ENCODE measurements around the gene LYRM7. TPM values are rescaled to one million over a fixed set of nuclear protein-coding genes. Genes with fewer than 3 reads are reported as not detected.
"Not testable (repeated sequence)": the region's sequence is repeated elsewhere in the genome, so short reads cannot be mapped to it uniquely, and the experiment has no call there.

LYRM7 gene
- total RNA-seq (2021; ENCODE audit: unreplicated experiment) = 12.1 TPM
- polyA plus RNA-seq (2012; ENCODE audit: insufficient read length) = 6.8 TPM
- Bru-seq, nascent RNA = percentile 62 among the genes with signal in this experiment
- percentile 64 among the genes with signal in this experiment for BruChase-seq, experiment 1, labeled RNA remaining after a 2-hour chase
- percentile 74 among the genes with signal in this experiment for BruChase-seq, experiment 2, labeled RNA remaining after a 6-hour chase
- long read RNA-seq, full-length matches to known transcripts = 21 of 31 reads
- long read RNA-seq, partial matches to known transcripts = 0 of 31 reads
- long read RNA-seq, other reads (novel, unspliced or antisense) = 10 of 31 reads

DNA sequence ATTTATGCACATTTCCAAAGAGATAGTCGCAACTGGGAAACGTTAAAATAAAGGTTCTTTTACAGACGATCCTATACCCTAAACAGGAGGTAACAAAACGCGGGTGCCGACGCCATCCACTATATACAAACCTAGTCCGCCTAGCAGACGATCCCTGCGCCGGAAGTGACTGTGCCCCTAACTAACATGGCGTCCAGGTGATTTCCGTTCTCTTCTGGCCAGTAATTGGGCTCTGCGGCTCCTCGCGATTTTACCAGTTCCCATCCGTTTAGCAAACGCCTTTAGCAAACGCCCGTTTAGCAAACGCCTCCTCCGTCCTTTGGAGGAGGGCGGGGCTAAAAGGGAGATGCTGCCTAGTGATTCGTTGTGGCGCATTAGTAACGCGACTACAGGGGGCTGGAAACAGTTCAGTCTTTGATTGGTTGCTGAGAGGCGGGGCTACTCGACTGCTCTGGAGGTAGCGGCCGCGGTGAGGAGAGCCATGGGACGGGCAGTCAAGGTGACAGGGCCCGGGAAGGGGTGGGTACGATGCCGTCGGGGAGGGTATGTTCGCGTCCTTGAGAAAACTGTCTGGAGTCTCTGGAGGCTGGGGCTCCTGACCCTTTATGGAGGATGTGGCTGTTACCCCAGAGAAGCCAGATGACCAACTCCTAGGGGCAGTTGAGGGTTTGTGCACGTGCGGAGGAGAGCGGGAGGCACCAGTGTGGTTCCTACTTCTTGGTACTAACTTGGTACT is at the start of gene LYRM7:
TSS of gene LYRM7 (plus strand) at position 405 of the 736 bp plus-strand sequence. CDS start at position 482, 77 bp downstream.
- Histone ChIP-seq H3K27ac (ENCODE audit: low read length) (peak within 1 kb of the TSS; percentile 98), H3K9me3 (ENCODE audit: control insufficient read depth, insufficient read depth, low read depth, low read length) (no peaks in the 10 kb centered on the region), H3K36me3 (ENCODE audit: control insufficient read depth, insufficient read depth, low read length) (peaks cover 2% of the 10 kb centered on the region; the same call in 1 of the 2 replicates), H3K4me3 (ENCODE audit: low read depth in 2 of 2, low read length in 2 of 2) (peak within 1 kb of the TSS; percentile 84 to 97), H3K4me1 (ENCODE audit: control insufficient read depth, insufficient read depth, low read length) (peaks cover 11% of the 10 kb centered on the region), H3K27me3 (ENCODE audit: control insufficient read depth, insufficient read depth, low read length) (no peaks in the 10 kb centered on the region)
- CTCF ChIA-PET = no interaction called here
- peak; percentile 98 for DNase-seq (ENCODE audit: low read depth, low spot score)
- TF ChIP-seq POLR2AphosphoS5 (IDR thresholded peaks at IDR 0.05; ENCODE audit: low read depth, low read length) = peak; percentile 75
- peak; percentile 68 for TF ChIP-seq SIN3A (IDR thresholded peaks at IDR 0.05; ENCODE audit: borderline replicate concordance, insufficient read depth, low read depth, low read length)
- TF ChIP-seq, protein P1, sequence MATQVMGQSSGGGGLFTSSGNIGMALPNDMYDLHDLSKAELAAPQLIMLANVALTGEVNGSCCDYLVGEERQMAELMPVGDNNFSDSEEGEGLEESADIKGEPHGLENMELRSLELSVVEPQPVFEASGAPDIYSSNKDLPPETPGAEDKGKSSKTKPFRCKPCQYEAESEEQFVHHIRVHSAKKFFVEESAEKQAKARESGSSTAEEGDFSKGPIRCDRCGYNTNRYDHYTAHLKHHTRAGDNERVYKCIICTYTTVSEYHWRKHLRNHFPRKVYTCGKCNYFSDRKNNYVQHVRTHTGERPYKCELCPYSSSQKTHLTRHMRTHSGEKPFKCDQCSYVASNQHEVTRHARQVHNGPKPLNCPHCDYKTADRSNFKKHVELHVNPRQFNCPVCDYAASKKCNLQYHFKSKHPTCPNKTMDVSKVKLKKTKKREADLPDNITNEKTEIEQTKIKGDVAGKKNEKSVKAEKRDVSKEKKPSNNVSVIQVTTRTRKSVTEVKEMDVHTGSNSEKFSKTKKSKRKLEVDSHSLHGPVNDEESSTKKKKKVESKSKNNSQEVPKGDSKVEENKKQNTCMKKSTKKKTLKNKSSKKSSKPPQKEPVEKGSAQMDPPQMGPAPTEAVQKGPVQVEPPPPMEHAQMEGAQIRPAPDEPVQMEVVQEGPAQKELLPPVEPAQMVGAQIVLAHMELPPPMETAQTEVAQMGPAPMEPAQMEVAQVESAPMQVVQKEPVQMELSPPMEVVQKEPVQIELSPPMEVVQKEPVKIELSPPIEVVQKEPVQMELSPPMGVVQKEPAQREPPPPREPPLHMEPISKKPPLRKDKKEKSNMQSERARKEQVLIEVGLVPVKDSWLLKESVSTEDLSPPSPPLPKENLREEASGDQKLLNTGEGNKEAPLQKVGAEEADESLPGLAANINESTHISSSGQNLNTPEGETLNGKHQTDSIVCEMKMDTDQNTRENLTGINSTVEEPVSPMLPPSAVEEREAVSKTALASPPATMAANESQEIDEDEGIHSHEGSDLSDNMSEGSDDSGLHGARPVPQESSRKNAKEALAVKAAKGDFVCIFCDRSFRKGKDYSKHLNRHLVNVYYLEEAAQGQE (IDR thresholded peaks at IDR 0.05; ENCODE audit: insufficient read depth in 1 of 2, low read depth in 2 of 2, low read length in 1 of 2) = no peak
- intact Hi-C loops (cut with micrococcal nuclease; ENCODE audit: unreplicated experiment) = no loop called here
- no TSS peak for BruUV-seq (replicated peaks)
- POLR2A ChIA-PET = no interaction called here
- in situ Hi-C loops (cut with HindIII; ENCODE audit: low pct_unique_long_range_greater_than_20kb, low sequenced_read_pairs) = no loop called here
- ATAC-seq = peak; percentile 99

DNA sequence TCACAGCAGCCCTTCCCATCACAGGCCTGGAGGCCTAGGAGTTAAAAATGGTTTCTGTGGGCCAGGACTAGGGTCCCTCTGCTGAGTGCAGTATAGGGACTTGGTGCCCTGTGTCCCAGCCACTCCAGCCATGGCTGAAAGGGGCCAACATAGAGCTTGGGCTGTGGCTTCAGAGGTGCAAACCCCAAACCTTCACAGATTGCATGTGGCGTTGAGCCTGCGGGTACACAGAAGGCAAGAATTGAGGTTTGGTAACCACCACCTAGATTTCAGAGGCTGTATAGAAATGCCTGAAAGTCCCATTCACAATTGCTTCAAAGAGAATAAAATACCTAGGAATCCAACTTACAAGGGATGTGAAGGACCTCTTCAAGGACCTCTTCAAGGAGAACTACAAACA is 43.5 kb upstream of the LYRM7 start:
- in situ Hi-C loops (cut with HindIII; ENCODE audit: low pct_unique_long_range_greater_than_20kb, low sequenced_read_pairs); POLR2A ChIA-PET: not testable (repeated sequence)

DNA sequence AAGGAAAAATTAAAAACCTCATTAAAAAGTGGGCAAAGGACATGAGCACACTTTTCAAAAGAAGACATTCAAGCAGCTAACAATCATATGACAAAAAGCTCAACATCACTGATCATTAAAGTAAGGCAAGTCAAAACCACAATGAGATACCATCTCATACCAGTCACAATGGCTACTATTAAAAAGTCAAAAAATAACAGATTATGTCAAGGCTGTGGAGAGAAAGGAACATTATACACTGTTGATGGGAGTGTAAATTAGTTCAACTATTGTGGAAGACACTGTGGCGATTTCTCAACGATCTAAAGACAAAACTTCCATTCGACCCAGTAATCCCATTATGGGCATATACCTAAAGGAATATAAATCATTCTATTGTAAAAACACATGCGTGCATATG is 41.4 kb upstream of the LYRM7 start:
- DNase-seq (ENCODE audit: low read depth, low spot score) = no peak
- intact Hi-C loops (cut with micrococcal nuclease; ENCODE audit: unreplicated experiment) = no loop called here
- no peak for ATAC-seq
- ChIA-PET CTCF (no interaction called here), POLR2A (no interaction called here)
- in situ Hi-C loops (cut with HindIII; ENCODE audit: low pct_unique_long_range_greater_than_20kb, low sequenced_read_pairs) = no loop called here
- H3K36me3 ChIP-seq (ENCODE audit: control insufficient read depth, insufficient read depth, low read length) = no peaks in the 10 kb centered on the region
- no peaks in the 10 kb centered on the region for H3K9me3 ChIP-seq (ENCODE audit: control insufficient read depth, insufficient read depth, low read depth, low read length)
- H3K27me3 ChIP-seq (ENCODE audit: control insufficient read depth, insufficient read depth, low read length) = no peaks in the 10 kb centered on the region
- no peak for TF ChIP-seq POLR2AphosphoS5 (IDR thresholded peaks at IDR 0.05; ENCODE audit: low read depth, low read length)
- no peak for TF ChIP-seq SIN3A (IDR thresholded peaks at IDR 0.05; ENCODE audit: borderline replicate concordance, insufficient read depth, low read depth, low read length)
- TF ChIP-seq, protein P1 (IDR thresholded peaks at IDR 0.05; ENCODE audit: insufficient read depth in 1 of 2, low read depth in 2 of 2, low read length in 1 of 2) = no peak
- no peak for TF ChIP-seq TCF7L2 (IDR thresholded peaks at IDR 0.05; ENCODE audit: low read depth, low read length)
- TF ChIP-seq, protein P2, sequence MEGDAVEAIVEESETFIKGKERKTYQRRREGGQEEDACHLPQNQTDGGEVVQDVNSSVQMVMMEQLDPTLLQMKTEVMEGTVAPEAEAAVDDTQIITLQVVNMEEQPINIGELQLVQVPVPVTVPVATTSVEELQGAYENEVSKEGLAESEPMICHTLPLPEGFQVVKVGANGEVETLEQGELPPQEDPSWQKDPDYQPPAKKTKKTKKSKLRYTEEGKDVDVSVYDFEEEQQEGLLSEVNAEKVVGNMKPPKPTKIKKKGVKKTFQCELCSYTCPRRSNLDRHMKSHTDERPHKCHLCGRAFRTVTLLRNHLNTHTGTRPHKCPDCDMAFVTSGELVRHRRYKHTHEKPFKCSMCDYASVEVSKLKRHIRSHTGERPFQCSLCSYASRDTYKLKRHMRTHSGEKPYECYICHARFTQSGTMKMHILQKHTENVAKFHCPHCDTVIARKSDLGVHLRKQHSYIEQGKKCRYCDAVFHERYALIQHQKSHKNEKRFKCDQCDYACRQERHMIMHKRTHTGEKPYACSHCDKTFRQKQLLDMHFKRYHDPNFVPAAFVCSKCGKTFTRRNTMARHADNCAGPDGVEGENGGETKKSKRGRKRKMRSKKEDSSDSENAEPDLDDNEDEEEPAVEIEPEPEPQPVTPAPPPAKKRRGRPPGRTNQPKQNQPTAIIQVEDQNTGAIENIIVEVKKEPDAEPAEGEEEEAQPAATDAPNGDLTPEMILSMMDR (IDR thresholded peaks at IDR 0.05) = no peak
- H3K27ac ChIP-seq (ENCODE audit: low read length) = no peak overlapping the region
- no TSS peak for BruUV-seq (replicated peaks)
- H3K4me1 ChIP-seq (ENCODE audit: control insufficient read depth, insufficient read depth, low read length) = no peaks in the 10 kb centered on the region
- H3K4me3 ChIP-seq (ENCODE audit: low read depth in 2 of 2, low read length in 2 of 2) = no peak overlapping the region

More for the DNA sequence above, 43.5 kb upstream of the LYRM7 start:
- H3K27ac ChIP-seq (ENCODE audit: low read length); H3K4me1 ChIP-seq (ENCODE audit: control insufficient read depth, insufficient read depth, low read length); intact Hi-C loops (cut with micrococcal nuclease; ENCODE audit: unreplicated experiment); BruUV-seq (replicated peaks); H3K9me3 ChIP-seq (ENCODE audit: control insufficient read depth, insufficient read depth, low read depth, low read length); H3K36me3 ChIP-seq (ENCODE audit: control insufficient read depth, insufficient read depth, low read length); H3K27me3 ChIP-seq (ENCODE audit: control insufficient read depth, insufficient read depth, low read length); CTCF ChIA-PET; ATAC-seq; H3K4me3 ChIP-seq (ENCODE audit: low read depth in 2 of 2, low read length in 2 of 2); DNase-seq (ENCODE audit: low read depth, low spot score): not testable (repeated sequence)

DNA sequence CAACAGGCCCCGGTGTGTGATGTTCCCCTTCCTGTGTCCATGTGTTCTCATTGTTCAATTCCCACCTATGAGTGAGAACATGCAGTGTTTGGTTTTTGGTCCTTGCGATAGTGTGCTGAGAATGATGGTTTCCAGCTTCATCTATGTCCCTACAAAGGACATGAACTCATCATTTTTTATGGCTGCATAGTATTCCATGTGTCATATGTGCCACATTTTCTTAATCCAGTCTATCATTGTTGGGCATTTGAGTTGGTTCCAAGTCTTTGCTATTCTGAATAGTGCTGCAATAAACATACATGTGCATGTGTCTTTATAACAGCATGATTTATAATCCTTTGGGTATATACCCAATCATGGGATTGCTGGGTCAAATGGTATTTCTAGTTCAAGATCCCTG is 37.7 kb upstream of the LYRM7 start:
- H3K9me3 ChIP-seq (ENCODE audit: control insufficient read depth, insufficient read depth, low read depth, low read length); DNase-seq (ENCODE audit: low read depth, low spot score); intact Hi-C loops (cut with micrococcal nuclease; ENCODE audit: unreplicated experiment); H3K36me3 ChIP-seq (ENCODE audit: control insufficient read depth, insufficient read depth, low read length); H3K4me3 ChIP-seq (ENCODE audit: low read depth in 2 of 2, low read length in 2 of 2); CTCF ChIA-PET; in situ Hi-C loops (cut with HindIII; ENCODE audit: low pct_unique_long_range_greater_than_20kb, low sequenced_read_pairs); H3K27me3 ChIP-seq (ENCODE audit: control insufficient read depth, insufficient read depth, low read length); ATAC-seq; BruUV-seq (replicated peaks); POLR2A ChIA-PET; H3K27ac ChIP-seq (ENCODE audit: low read length); H3K4me1 ChIP-seq (ENCODE audit: control insufficient read depth, insufficient read depth, low read length): not testable (repeated sequence)

Measured in Panc1 (cell line).